B cell (primary cell): ENCODE results near the gene SIAH2. TPM values are rescaled to one million over a fixed set of nuclear protein-coding genes. Genes with fewer than 3 reads are reported as not detected.

Source experiments
- ATAC-seq: fragments of 200-7000 bp; cut with Tn5 transposase; one replicate; pipeline ENCODE4 v1.10.0; 2021; ENCODE audit warnings: low read depth, mild to moderate bottlenecking, moderate number of reproducible peaks, moderate library complexity
- CTCF ChIA-PET: fragments of 350-600 bp; sonication (Branson Sonifier 250); formaldehyde crosslinking; loops from one replicate; lab custom pipeline; 2021; ENCODE audit warnings: antibody characterized with exemption, inconsistent platforms; lab: Charles Lee
- POLR2A ChIA-PET: fragments of 350-600 bp; sonication (Branson Sonifier 250); formaldehyde crosslinking; loops from one replicate; lab custom pipeline; 2021; ENCODE audit warnings: antibody characterized with exemption; lab: Charles Lee
- DNase-seq: peaks from one replicate; pipeline ENCODE4 v3.0.0; 2013
- H2AFZ ChIP-seq: 2 replicates; pipeline ENCODE4 v1.6.1; 2012; ENCODE audit warnings: mild to moderate bottlenecking, low read depth, low read length; ENCODE audit not compliant: insufficient read depth, poor library complexity, severe bottlenecking
- H3K27ac ChIP-seq, 2 donors: 1 replicate in 1 of 2; 2 replicates in 1 of 2; pipeline ENCODE4 v1.5.1; 2012 to 2013; ENCODE audit warnings: low read length in 2 of 2, mild to moderate bottlenecking in 2 of 2, moderate library complexity in 1 of 2
- H3K27me3 ChIP-seq, 4 experiments: fragments of 200-600 bp in 1 of 4; sonication (generic) in 1 of 4; replicated peaks in 1 of 4; 1 replicate in 2 of 4; 2 replicates in 2 of 4; pipeline versions ENCODE4 v1.6.1 to v1.7.0; 2013 to 2016; ENCODE audit warnings: low read length in 3 of 4, mild to moderate bottlenecking in 2 of 4, mixed read lengths in 1 of 4, moderate library complexity in 1 of 4; ENCODE audit not compliant: insufficient read depth in 4 of 4, control insufficient read depth in 3 of 4; ENCODE audit errors: control extremely low read depth in 1 of 4
- H3K36me3 ChIP-seq, 2 experiments: replicated peaks in 1 of 2; 1 replicate in 1 of 2; 2 replicates in 1 of 2; pipeline versions ENCODE4 v1.6.1 to v1.7.1; 2013; ENCODE audit warnings: low read length in 1 of 2; ENCODE audit not compliant: insufficient read depth in 2 of 2, control insufficient read depth in 1 of 2; ENCODE audit errors: control extremely low read depth in 1 of 2, extremely low read depth in 1 of 2
- H3K4me1 ChIP-seq, 2 donors: fragments of 200-600 bp in 1 of 2; sonication (generic) in 1 of 2; 1 replicate in 1 of 2; 2 replicates in 1 of 2; pipeline versions ENCODE4 v1.5.1 to v1.6.1; 2013 to 2017; ENCODE audit warnings: low read length in 2 of 2; ENCODE audit not compliant: control insufficient read depth in 2 of 2, insufficient read depth in 2 of 2
- H3K4me2 ChIP-seq: replicated peaks from 2 replicates; pipeline ENCODE3; 2012; ENCODE audit warnings: mild to moderate bottlenecking, low read depth, low read length; ENCODE audit not compliant: poor library complexity, severe bottlenecking
- H3K4me3 ChIP-seq, 5 experiments: fragments of 200-600 bp in 1 of 5; sonication (generic) in 1 of 5; 1 replicate in 3 of 5; 2 replicates in 2 of 5; pipeline versions ENCODE4 v1.5.1 to v1.7.0; 2011 to 2016; ENCODE audit warnings: low read length in 4 of 5, mild to moderate bottlenecking in 4 of 5, low read depth in 2 of 5, control low read depth in 1 of 5, moderate library complexity in 1 of 5; ENCODE audit not compliant: insufficient read depth in 1 of 5; ENCODE audit errors: control extremely low read depth in 1 of 5, extremely low read depth in 1 of 5
- H3K79me2 ChIP-seq: fragments of 200-600 bp; sonication (generic); one replicate; pipeline ENCODE4 v1.6.0; 2016; ENCODE audit warnings: low read length; ENCODE audit not compliant: control insufficient read depth, insufficient read depth
- H3K9ac ChIP-seq: fragments of 200-600 bp; sonication (generic); 2 replicates; pipeline ENCODE4 v1.6.1; 2017; ENCODE audit warnings: mild to moderate bottlenecking, low read length, moderate library complexity
- H3K9me3 ChIP-seq, 3 donors: one replicate each; pipeline versions ENCODE4 v1.6.1 to v1.7.1; 2013; ENCODE audit warnings: low read length in 2 of 3; ENCODE audit not compliant: control insufficient read depth in 2 of 3, insufficient read depth in 1 of 3; ENCODE audit errors: control extremely low read depth in 1 of 3
- H4K20me1 ChIP-seq: 2 replicates; pipeline ENCODE4 v1.6.0; 2012; ENCODE audit warnings: mild to moderate bottlenecking, low read length; ENCODE audit not compliant: insufficient read depth, control insufficient read depth, poor library complexity, severe bottlenecking
- H3K27ac Mint-ChIP-seq: one replicate; pipeline ENCODE4 v1.8.0; 2021; ENCODE audit warnings: mixed read lengths
- H3K27me3 Mint-ChIP-seq: one replicate; pipeline ENCODE4 v1.8.0; 2021; ENCODE audit warnings: mixed read lengths
- H3K4me1 Mint-ChIP-seq: one replicate; pipeline ENCODE4 v1.8.0; 2021; ENCODE audit warnings: mixed read lengths
- H3K4me3 Mint-ChIP-seq: one replicate; pipeline ENCODE4 v1.8.0; 2021; ENCODE audit warnings: mixed read lengths
- H3K9me3 Mint-ChIP-seq: one replicate; pipeline ENCODE4 v1.8.0; 2022; ENCODE audit warnings: mixed read lengths; ENCODE audit not compliant: insufficient read depth
- EZH2 ChIP-seq: IDR thresholded peaks from 2 replicates; pipeline ENCODE4 v1.6.1; 2012; ENCODE audit warnings: borderline replicate concordance, low read depth, mild to moderate bottlenecking, moderate library complexity, low read length; ENCODE audit not compliant: insufficient read depth, poor library complexity, severe bottlenecking
- WGBS: methylation state at CpG from one replicate; pipeline ENCODE4 v1.1.5; 2013; ENCODE audit warnings: missing lambda C conversion rate; ENCODE audit not compliant: insufficient coverage; 5-methylcytosine and 5-hydroxymethylcytosine counted together
- intact Hi-C: fragments of 100-400 bp; cut with micrococcal nuclease; formaldehyde crosslinking; loops from one replicate; pipeline ENCODE4 v1.10.0; 2022
- polyA plus RNA-seq: library from polyadenylated mRNA; depleted of rRNA; stranded (reverse); fragments of >200 nt; gene quantifications from 2 replicates; pipeline ENCODE4 v1.2.3, GENCODE V29; 2012
- total RNA-seq, 2 donors: library from RNA; stranded (reverse); fragments of 120-200 nt in 1 of 2; gene quantifications; 1 replicate in 1 of 2; 2 replicates in 1 of 2; pipeline versions ENCODE4 v1.2.3 to v1.2.4, GENCODE V29; 2013 to 2022
- TF ChIP-seq, protein P1 (sequence below): fragments of 200-600 bp; IDR thresholded peaks from one replicate; pipeline ENCODE4 v1.8.0; 2022; ENCODE audit warnings: antibody characterized with exemption, mild to moderate bottlenecking

Gene SIAH2
- total and polyA plus RNA-seq, 2 donors (not counting 1 experiment from before 2014, with no cell fraction given), result 22.3 to 83.4 TPM

DNA sequence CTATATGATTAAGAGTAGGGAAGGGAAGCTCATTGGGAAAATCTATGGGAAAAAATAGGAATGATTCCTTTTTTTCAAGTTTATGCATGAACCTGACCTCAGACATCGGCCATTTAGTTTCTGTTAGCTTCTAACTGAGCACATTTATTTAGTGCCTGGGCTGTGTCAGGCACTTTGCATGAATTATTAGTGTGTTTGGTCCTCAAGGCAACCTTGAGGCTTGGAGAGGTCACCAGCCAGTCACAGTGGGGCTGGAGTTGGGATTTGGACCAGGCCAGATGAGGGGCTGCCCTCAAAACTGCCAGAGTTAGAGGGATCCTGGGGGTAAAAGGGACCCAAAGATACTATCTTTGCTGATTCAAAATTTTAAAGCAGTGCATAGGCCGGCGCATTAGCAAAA is 8.1 kb downstream of the SIAH2 start:
- H3K4me3 ChIP-seq, result no peak overlapping the region
- no peak overlapping the region for H3K4me2 ChIP-seq
- DNase-seq (no peak), ATAC-seq (no peak)
- H3K4me1 Mint-ChIP-seq, result peaks cover 73% of the 10 kb centered on the region
- H3K27ac ChIP-seq, result no peak overlapping the region
- no peaks in the 10 kb centered on the region for H3K27me3 ChIP-seq
- peaks cover 28 to 41% of the 10 kb centered on the region in 2 donors for H3K4me1 ChIP-seq
- no peak overlapping the region for H3K9ac ChIP-seq
- no peak overlapping the region for H3K27ac Mint-ChIP-seq
- peaks cover 56% of the 10 kb centered on the region for H4K20me1 ChIP-seq
- H3K9me3 Mint-ChIP-seq, result no peaks in the 10 kb centered on the region
- H2AFZ ChIP-seq, result no peak overlapping the region
- H3K9me3 ChIP-seq, result no peaks in the 10 kb centered on the region
- H3K4me3 Mint-ChIP-seq, result no peak overlapping the region
- peaks cover 0 to 8% of the 10 kb centered on the region in 2 experiments for H3K36me3 ChIP-seq
- H3K79me2 ChIP-seq, result peaks cover 93% of the 10 kb centered on the region
- POLR2A ChIA-PET, result no interaction called here
- TF ChIP-seq, protein P1, sequence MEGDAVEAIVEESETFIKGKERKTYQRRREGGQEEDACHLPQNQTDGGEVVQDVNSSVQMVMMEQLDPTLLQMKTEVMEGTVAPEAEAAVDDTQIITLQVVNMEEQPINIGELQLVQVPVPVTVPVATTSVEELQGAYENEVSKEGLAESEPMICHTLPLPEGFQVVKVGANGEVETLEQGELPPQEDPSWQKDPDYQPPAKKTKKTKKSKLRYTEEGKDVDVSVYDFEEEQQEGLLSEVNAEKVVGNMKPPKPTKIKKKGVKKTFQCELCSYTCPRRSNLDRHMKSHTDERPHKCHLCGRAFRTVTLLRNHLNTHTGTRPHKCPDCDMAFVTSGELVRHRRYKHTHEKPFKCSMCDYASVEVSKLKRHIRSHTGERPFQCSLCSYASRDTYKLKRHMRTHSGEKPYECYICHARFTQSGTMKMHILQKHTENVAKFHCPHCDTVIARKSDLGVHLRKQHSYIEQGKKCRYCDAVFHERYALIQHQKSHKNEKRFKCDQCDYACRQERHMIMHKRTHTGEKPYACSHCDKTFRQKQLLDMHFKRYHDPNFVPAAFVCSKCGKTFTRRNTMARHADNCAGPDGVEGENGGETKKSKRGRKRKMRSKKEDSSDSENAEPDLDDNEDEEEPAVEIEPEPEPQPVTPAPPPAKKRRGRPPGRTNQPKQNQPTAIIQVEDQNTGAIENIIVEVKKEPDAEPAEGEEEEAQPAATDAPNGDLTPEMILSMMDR, result no peak
- intact Hi-C loops, result no loop called here
- CTCF ChIA-PET, result interaction anchor here (0.6 to 1.4 kb wide), 3 partner anchors 9 to 12 kb away, joined by 3 read pairs; no protein-coding TSS in a partner anchor
- H3K27me3 Mint-ChIP-seq, result no peaks in the 10 kb centered on the region
- 88% methylated on average over 1 of the region's 3 CpGs for WGBS

DNA sequence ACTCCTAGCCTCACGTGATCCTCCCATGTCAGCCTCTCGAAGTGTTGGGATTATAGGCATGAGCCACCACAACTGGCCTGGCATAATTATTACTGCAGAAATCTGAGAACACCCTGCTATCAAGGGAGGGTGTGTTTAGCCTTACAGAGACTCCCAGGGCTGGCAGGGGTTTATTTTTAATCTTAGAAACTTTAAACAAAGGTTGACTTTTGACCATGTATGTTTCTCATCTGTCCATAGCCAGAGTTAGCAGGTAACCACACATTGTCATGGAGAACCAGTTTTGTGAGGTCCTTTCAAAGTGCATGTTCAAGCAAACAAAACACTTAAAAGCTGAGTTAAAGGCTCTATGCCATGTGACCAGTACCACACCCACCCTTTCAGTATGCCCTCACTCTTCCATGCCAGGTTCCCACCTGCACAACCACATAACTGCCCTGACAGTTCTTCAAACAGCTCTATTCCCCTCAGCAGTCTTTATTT is 11.1 kb downstream of the SIAH2 start:
- H2AFZ ChIP-seq, result no peak overlapping the region
- ChIA-PET CTCF (no interaction called here), POLR2A (no interaction called here)
- TF ChIP-seq EZH2, result no peak
- TF ChIP-seq, protein P1, result no peak
- peaks cover 96% of the 10 kb centered on the region for H3K79me2 ChIP-seq
- peaks cover 79% of the 10 kb centered on the region for H3K4me1 Mint-ChIP-seq
- no peak overlapping the region for H3K9ac ChIP-seq
- no peaks in the 10 kb centered on the region for H3K27me3 ChIP-seq
- H3K4me3 ChIP-seq, result no peak overlapping the region
- H3K9me3 ChIP-seq, result no peaks in the 10 kb centered on the region
- intact Hi-C loops, result no loop called here
- H3K9me3 Mint-ChIP-seq, result no peaks in the 10 kb centered on the region
- H3K4me1 ChIP-seq, result peaks cover 37 to 40% of the 10 kb centered on the region in 2 donors
- H3K36me3 ChIP-seq, result no peaks in the 10 kb centered on the region
- DNase-seq, result no peak
- peaks cover 78% of the 10 kb centered on the region for H4K20me1 ChIP-seq
- H3K27ac ChIP-seq, result no peak overlapping the region
- H3K4me3 Mint-ChIP-seq, result no peak overlapping the region
- no CpG with 5 or more reads among the region's 2 CpGs for WGBS
- no peak overlapping the region for H3K27ac Mint-ChIP-seq
- H3K27me3 Mint-ChIP-seq, result no peaks in the 10 kb centered on the region
- H3K4me2 ChIP-seq, result no peak overlapping the region
- ATAC-seq, result no peak
